ENCODE data around the gene MGP. TPM values are rescaled to one million over a fixed set of nuclear protein-coding genes. Genes with fewer than 3 reads are reported as not detected.

Gene MGP
- total RNA-seq, 1 experiment from 2014 or later, result 0.72 TPM

DNA sequence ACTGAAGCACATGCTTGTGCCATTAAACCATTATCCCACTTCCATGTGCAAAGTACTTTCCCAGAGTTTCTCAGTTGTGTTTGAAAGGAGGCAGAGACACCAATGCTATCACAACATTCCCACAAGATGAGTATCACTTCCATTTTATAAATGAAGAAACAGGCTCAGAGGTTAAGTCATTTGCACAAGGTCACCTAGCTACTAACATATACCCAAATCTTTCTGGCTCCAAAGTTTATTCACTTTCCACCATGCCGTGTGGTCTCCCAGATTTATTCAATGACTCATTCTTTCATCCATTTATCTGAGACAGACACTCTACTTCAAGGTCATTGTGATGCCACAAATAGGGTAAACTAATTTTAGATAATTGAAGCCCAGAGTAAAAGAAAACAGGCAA, 51.7 kb downstream of the MGP start:
- DNase-seq (ENCODE audit: low read depth, low spot score) (no peak), ATAC-seq (no peak)
- ChIA-PET POLR2A (no interaction called here), CTCF (no interaction called here)
- Histone ChIP-seq H3K27ac (ENCODE audit: low read length) (no peak overlapping the region), H3K4me1 (ENCODE audit: control insufficient read depth, insufficient read depth, low read length) (no peaks in the 10 kb centered on the region), H3K36me3 (ENCODE audit: control insufficient read depth, insufficient read depth, low read length) (no peaks in the 10 kb centered on the region), H3K27me3 (ENCODE audit: control insufficient read depth, insufficient read depth, low read length) (no peaks in the 10 kb centered on the region), H3K4me3 (ENCODE audit: low read depth in 2 of 2, low read length in 2 of 2) (no peak overlapping the region), H3K9me3 (ENCODE audit: control insufficient read depth, insufficient read depth, low read depth, low read length) (no peaks in the 10 kb centered on the region)
- TF ChIP-seq, protein P1, sequence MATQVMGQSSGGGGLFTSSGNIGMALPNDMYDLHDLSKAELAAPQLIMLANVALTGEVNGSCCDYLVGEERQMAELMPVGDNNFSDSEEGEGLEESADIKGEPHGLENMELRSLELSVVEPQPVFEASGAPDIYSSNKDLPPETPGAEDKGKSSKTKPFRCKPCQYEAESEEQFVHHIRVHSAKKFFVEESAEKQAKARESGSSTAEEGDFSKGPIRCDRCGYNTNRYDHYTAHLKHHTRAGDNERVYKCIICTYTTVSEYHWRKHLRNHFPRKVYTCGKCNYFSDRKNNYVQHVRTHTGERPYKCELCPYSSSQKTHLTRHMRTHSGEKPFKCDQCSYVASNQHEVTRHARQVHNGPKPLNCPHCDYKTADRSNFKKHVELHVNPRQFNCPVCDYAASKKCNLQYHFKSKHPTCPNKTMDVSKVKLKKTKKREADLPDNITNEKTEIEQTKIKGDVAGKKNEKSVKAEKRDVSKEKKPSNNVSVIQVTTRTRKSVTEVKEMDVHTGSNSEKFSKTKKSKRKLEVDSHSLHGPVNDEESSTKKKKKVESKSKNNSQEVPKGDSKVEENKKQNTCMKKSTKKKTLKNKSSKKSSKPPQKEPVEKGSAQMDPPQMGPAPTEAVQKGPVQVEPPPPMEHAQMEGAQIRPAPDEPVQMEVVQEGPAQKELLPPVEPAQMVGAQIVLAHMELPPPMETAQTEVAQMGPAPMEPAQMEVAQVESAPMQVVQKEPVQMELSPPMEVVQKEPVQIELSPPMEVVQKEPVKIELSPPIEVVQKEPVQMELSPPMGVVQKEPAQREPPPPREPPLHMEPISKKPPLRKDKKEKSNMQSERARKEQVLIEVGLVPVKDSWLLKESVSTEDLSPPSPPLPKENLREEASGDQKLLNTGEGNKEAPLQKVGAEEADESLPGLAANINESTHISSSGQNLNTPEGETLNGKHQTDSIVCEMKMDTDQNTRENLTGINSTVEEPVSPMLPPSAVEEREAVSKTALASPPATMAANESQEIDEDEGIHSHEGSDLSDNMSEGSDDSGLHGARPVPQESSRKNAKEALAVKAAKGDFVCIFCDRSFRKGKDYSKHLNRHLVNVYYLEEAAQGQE (IDR thresholded peaks at IDR 0.05; ENCODE audit: insufficient read depth in 1 of 2, low read depth in 2 of 2, low read length in 1 of 2), result no peak
- TF ChIP-seq SIN3A (IDR thresholded peaks at IDR 0.05; ENCODE audit: borderline replicate concordance, insufficient read depth, low read depth, low read length) (no peak), TCF7L2 (IDR thresholded peaks at IDR 0.05; ENCODE audit: low read depth, low read length) (no peak), POLR2AphosphoS5 (IDR thresholded peaks at IDR 0.05; ENCODE audit: low read depth, low read length) (no peak)
- TF ChIP-seq, protein P2, sequence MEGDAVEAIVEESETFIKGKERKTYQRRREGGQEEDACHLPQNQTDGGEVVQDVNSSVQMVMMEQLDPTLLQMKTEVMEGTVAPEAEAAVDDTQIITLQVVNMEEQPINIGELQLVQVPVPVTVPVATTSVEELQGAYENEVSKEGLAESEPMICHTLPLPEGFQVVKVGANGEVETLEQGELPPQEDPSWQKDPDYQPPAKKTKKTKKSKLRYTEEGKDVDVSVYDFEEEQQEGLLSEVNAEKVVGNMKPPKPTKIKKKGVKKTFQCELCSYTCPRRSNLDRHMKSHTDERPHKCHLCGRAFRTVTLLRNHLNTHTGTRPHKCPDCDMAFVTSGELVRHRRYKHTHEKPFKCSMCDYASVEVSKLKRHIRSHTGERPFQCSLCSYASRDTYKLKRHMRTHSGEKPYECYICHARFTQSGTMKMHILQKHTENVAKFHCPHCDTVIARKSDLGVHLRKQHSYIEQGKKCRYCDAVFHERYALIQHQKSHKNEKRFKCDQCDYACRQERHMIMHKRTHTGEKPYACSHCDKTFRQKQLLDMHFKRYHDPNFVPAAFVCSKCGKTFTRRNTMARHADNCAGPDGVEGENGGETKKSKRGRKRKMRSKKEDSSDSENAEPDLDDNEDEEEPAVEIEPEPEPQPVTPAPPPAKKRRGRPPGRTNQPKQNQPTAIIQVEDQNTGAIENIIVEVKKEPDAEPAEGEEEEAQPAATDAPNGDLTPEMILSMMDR (IDR thresholded peaks at IDR 0.05), result no peak
- in situ Hi-C loops (cut with HindIII; ENCODE audit: low pct_unique_long_range_greater_than_20kb, low sequenced_read_pairs), result no loop called here
- no TSS peak for BruUV-seq (replicated peaks)
- intact Hi-C loops (cut with micrococcal nuclease; ENCODE audit: unreplicated experiment), result no loop called here

DNA sequence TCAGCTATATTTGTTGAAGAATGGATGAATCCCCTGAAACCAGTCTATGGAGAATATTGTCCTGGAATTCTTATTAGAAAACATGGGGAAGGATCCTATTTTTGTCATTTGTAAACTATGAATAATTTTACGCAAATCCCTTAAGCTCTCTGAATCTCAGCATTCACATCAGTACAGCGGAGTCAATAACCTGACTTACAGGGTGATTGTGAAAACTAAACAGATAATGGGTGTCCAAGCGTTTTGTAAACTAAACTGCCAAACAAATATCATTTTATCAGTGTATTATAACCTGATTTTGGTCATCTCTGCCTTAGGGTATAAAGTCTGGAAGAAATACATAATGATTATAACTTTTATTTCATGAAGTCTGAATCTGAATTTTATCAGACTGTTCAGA, 52.3 kb downstream of the MGP start:
- ChIA-PET POLR2A (no interaction called here), CTCF (no interaction called here)
- in situ Hi-C loops (cut with HindIII; ENCODE audit: low pct_unique_long_range_greater_than_20kb, low sequenced_read_pairs), result no loop called here
- DNase-seq (ENCODE audit: low read depth, low spot score) (no peak), ATAC-seq (no peak)
- no TSS peak for BruUV-seq (replicated peaks)
- no peaks in the 10 kb centered on the region for H3K36me3 ChIP-seq (ENCODE audit: control insufficient read depth, insufficient read depth, low read length)
- intact Hi-C loops (cut with micrococcal nuclease; ENCODE audit: unreplicated experiment), result no loop called here
- H3K27me3 ChIP-seq (ENCODE audit: control insufficient read depth, insufficient read depth, low read length), result no peaks in the 10 kb centered on the region
- no peaks in the 10 kb centered on the region for H3K4me1 ChIP-seq (ENCODE audit: control insufficient read depth, insufficient read depth, low read length)
- H3K4me3 ChIP-seq (ENCODE audit: low read depth in 2 of 2, low read length in 2 of 2), result no peak overlapping the region
- TF ChIP-seq TCF7L2 (IDR thresholded peaks at IDR 0.05; ENCODE audit: low read depth, low read length), result no peak
- TF ChIP-seq POLR2AphosphoS5 (IDR thresholded peaks at IDR 0.05; ENCODE audit: low read depth, low read length), result no peak
- TF ChIP-seq SIN3A (IDR thresholded peaks at IDR 0.05; ENCODE audit: borderline replicate concordance, insufficient read depth, low read depth, low read length), result no peak
- TF ChIP-seq, protein P1 (IDR thresholded peaks at IDR 0.05; ENCODE audit: insufficient read depth in 1 of 2, low read depth in 2 of 2, low read length in 1 of 2), result no peak
- H3K27ac ChIP-seq (ENCODE audit: low read length), result no peak overlapping the region
- H3K9me3 ChIP-seq (ENCODE audit: control insufficient read depth, insufficient read depth, low read depth, low read length), result no peaks in the 10 kb centered on the region

Other genes starting within 250 kb of the MGP start
- 0.13 TPM for gene GUCY2C, start 189.3 kb downstream of the MGP start, total RNA-seq (2021; ENCODE audit: unreplicated experiment)
- gene WBP11, start 82.4 kb downstream of the MGP start, total RNA-seq (2021; ENCODE audit: unreplicated experiment), result 47.3 TPM
- gene C12orf60, start 82.2 kb downstream of the MGP start, total RNA-seq (2021; ENCODE audit: unreplicated experiment), result 0.54 TPM
- not detected for gene SMCO3, start 71.7 kb downstream of the MGP start, total RNA-seq (2021; ENCODE audit: unreplicated experiment)
- gene ART4, start 42.3 kb downstream of the MGP start, total RNA-seq (2021; ENCODE audit: unreplicated experiment), result not detected
- not detected for gene ERP27, start 52.7 kb upstream of the MGP start, total RNA-seq (2021; ENCODE audit: unreplicated experiment)
- 1.6 TPM for gene ARHGDIB, start 75.7 kb upstream of the MGP start, total RNA-seq (2021; ENCODE audit: unreplicated experiment)
- not detected for gene PDE6H, start 87.2 kb upstream of the MGP start, total RNA-seq (2021; ENCODE audit: unreplicated experiment)

Data from Panc1 (cell line).